Measurements from ENCODE around the gene NDUFA13.
A peak's percentile ranks its signal among the peaks of the same experiment; 100 is the strongest.
"Not testable (repeated sequence)": the region's sequence is repeated elsewhere in the genome, so short reads cannot be mapped to it uniquely, and the experiment has no call there.

Gene NDUFA13

DNA sequence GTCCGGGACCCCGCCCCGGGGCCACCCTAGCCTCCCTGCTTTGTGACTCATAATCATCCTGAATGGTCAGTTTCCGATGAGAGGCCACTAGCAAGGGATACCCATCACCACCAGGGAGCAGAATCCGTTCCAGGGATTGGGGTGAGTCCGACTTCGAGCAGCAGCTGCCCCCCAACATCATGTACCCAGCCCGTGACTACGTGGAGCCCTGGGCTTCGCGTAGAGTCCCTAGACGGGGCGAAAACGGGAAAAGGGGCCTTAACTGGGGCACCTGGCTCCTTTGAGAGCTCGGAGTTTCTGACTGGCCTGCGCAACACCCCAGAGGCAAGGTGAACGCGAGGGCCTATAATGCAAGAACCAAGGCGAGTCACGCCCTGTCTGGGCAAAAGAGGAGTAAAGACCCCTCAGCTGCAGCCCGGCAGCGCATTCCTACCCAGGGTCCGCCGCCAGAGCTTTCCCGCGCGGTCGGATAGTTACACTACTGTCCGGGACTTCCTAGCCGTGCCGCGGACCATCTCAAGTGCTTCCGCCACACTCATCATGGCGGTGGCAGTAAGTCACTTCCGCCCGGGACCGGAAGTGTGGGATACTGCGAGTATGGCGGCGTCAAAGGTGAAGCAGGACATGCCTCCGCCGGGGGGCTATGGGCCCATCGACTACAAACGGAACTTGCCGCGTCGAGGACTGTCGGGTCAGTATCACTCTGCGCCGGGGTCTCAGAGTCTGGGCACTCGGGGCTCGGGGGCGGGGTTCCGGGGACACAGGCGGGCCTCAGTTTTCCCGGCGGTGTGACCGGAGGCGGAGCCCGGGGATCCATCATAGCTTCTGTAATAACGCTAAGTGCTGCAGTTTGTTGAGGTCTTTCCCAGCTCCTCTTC, at the start of gene NDUFA13:
NDUFA13 (plus strand) TSS at position 584 of the 878 bp plus-strand sequence; CDS start at position 598, 14 bp downstream.
- DNase-seq (ENCODE audit: low read depth in 4 of 4, low spot score in 1 of 4), result peak; percentile 81 to 95 (median 86)

DNA sequence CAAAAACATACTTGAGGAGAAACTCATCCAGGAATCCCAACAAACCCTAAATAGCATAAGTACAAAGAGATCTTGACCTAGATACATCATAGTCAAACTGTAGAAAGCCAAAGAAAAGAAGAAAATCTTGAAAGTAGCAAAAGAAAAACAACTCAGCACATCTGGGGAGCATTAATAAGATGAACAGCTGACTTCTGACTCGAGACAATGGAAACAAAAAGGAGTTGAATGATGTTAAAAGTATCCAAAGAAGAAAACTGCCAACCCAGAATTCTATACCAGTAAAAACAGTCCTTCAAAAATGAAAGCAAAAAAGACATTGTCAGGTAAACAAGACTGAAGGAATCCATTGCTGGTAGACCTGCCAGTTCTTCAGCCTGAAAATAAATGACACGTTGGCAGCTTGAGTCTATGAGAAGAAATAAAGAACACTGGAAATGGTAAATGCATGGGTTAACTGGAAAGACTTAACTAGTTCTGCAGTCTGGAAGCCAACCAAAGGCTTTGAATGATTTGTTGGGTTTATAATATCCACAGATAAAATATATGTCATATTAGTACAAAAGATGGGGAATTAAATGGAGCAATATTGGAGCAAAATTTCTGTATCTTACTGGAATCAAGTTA, 47.5 kb upstream of the NDUFA13 start:
- no peak for DNase-seq (ENCODE audit: low read depth in 4 of 4, low spot score in 1 of 4)

DNA sequence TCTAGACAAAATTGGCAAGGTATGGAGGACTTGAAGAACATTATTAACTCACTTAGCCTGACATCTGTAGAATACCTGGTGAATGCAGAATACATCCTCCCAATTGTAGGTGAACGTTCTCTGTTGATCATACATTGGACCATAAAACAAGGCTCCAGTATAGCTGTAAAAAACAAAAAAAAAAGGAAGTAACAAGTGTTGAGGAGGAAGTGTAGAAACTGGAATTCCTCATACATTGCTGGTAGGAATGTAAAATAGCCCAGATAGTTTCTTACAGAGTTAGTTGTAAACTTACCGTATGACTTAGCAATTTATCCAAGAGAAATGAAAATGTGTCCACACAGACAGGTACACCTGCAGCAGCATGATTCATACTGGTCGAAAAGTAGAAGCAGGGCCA, 45.4 kb upstream of the NDUFA13 start:
- DNase-seq (ENCODE audit: low read depth in 4 of 4, low spot score in 1 of 4), result no peak

DNA sequence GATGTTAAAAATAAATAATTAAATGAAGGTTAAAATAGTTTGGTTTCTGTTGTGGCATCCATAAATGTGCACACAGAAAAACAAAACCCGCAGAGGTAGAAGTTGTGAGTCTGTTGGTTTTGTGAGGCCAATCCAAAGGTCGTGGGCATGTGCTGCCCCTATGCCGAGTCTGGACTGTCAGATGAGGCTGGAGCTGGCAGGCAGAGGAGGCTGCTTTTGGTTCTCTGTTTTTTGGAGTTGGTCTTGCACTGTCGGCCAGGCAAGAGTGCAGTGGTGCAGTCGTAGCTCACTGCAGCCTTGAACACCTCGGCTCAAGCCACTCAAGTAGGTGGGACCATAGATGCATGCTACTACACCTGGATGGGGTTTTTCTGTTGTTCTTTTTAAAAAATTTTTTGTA, 44.3 kb upstream of the NDUFA13 start:
- DNase-seq (ENCODE audit: low read depth in 4 of 4, low spot score in 1 of 4), result no peak

DNA sequence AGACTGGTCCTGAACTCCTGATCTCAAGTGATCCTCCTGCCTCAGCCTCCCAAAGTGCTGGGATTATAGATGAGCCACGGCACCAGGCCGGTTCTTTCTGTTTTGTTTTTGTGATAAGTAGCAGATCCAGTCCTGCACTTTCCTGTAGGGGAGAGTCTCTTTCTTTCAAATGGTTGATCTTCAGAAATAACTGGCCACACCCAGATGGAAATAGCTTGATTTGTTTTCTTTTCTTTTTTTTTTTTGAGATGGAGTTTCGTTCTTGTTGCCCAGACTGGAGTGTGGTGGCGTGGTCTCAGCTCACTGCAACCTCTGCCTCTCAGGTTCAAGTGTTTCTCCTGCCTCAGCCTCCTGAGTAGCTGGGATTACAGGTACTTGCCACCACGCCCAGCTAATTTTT, 43.9 kb upstream of the NDUFA13 start:
- not testable (repeated sequence) for DNase-seq (ENCODE audit: low read depth in 4 of 4, low spot score in 1 of 4)

DNA sequence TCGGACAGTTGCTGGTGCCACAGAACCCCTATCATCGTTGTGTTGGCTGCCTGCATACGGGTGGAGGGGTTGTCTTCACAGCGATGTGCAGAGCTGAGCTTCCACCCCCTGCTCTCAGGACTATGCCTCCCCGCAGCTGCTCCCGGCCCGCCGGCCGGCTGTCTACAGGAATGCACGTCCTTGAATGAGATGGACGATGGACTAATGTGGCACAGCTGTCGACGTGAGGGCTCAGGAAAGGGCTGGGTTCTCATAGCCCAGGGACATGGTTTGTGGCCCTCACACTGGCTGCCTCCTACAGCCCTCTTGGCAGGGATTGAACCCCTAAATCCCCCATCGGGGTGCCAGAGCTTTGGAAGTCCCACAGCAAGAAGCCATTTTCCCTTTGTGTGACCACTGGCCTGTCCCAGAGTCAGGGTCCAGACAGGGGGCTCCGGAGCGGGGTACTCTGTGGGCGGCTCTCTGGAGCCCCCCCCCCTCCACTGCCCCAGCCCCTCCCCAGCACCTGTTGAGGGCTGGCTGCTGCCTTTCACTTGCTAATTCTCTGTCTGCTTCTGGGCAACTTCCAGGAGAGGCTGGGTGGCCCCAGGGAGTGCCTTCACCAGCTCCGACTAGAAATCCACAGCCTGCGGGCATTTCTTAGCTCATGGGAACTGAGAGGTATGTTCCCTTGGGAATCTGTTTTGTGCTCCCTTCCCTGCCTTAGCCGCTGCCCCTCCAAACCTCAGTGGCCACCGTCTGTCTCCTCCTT, 40.8 kb upstream of the NDUFA13 start:
- DNase-seq (ENCODE audit: low read depth in 4 of 4, low spot score in 1 of 4), result no peak

DNA sequence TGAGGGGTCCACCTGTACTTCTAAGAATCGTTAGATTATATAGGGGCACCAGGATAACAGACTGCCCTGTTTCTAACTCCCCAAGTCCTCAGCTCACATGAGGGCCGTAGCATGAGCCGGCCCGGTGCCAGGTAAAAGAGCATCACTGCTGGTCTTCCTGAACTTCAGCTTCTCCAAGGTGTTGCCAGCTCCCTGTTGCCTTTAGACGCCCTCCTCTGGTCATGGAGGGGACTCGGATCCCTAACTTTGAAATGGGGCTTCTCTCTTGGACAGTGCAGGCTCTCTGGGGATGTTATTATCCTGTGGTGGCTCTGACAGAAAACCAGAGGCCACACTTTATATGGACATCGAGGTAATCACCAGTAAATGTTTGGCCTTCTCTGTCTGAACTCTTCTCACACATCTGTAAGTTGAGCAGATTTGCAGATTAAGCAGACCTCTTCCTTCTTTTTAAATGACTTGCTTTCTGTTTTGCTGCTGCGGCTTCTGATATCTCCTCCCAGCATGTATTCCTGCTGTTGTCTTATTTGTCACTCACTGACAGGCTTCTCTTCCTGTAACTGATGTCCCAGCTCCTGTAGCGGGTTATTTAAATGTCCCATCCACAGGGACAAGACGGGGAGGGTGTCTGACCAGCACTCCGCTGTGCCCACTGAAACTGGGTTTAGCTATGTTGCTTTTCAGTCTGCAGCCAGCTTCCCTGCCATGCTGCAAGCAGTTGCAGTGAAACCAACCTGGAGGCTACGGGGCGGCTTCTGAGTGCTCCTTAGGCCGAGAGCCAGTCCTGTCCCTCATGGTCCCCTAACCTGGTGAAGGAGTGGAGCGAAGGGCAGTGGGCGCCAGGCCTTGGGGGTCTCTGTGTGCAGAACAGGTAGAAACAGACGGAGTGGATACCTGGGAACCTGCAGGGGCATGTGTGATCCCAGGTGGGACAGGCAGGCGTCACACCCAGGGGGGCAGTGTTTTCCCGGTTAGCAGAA, 39.9 kb upstream of the NDUFA13 start:
- no peak for DNase-seq (ENCODE audit: low read depth in 4 of 4, low spot score in 1 of 4)

DNA sequence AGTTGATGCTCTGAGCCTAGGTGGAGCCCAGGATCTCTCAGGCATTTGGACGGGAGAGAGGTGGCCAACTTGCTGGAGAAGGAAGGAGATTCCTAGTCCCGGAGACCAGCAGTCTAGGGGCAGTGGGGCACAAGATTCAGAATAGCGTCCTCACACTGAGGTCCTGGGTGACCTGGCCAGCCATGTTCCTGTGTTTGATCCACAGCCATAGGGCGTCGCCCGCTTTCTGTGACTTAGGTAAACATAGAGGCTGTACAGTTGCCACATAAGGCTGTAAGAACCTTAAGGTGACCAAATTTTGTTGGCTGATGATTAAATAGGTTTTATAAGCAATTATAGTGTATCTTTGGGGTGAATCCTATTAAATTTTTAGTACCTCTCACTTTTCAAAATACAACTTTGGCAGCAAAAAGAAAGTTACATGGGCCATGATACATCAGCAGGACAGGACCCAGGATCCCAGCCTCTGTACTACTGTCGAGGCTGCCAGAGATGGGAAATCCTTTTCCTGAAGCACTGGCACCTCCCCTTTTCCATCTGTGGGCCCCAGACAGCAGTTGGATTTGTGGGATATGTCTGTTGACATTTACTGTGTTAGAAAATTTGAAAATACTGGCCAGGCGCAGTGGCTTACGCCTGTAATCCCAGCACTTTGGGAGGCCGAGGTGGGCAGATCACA, 38.2 kb upstream of the NDUFA13 start:
- no peak for DNase-seq (ENCODE audit: low read depth in 4 of 4, low spot score in 1 of 4)

DNA sequence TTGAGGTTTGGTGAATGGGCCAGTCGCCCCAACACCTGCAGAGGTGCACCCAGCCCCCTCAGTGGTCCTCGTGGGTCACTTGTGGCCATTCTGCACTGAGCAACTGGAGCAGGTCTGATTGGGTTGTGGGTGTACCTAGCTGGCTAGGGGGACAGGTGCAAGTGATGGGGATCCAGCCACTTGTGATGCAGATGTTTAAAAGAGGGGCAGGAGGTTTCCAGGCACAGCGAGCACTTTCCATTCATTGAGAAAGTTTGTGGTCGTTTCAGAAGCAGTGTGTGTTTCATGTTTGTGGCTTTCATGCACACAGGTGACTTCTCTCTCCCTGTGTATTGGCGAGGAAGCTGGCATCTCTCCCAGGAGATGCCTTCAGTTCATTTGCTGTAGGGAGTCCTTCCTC, 35.3 kb upstream of the NDUFA13 start:
- no peak for DNase-seq (ENCODE audit: low read depth in 4 of 4, low spot score in 1 of 4)

DNA sequence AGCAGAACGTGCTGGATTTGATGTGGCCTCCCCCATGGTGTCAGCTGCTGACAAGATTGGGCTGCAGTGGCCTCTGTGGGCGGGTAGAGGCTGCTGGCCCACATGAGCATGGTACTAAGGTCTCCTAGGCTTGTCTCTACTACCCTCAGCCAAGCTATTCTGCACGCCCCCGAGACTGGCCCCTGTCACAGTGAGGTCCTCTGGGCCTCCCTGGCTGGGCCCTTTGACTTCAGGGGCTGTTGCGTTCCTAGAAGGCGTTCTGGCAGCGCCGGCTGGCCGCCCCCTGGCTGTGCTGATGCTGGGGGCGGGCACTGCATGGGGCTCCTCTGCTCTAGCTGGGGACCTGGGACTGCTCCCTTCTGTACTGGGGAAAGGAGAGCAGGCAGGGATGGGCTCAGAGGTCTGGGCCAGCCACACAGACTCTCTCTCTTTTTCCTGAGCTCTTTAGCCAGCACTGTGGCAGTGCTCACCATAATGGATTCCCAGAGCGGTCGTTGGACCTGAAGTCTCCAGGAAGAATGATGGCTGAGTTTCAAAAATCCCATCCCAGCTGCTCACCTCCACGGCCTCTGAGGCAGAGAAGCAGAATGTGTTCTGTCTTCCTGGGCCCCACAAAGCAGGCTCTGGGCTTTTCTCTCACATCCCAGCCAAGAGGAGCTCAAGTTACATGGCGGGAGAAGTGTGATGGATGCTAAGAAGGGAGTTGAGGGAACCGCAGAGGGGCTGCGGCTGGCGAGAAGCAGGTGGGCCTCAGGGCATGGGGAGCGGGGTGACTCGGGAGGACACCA, 33.0 kb upstream of the NDUFA13 start:
- DNase-seq (ENCODE audit: low read depth in 4 of 4, low spot score in 1 of 4), result no peak

DNA sequence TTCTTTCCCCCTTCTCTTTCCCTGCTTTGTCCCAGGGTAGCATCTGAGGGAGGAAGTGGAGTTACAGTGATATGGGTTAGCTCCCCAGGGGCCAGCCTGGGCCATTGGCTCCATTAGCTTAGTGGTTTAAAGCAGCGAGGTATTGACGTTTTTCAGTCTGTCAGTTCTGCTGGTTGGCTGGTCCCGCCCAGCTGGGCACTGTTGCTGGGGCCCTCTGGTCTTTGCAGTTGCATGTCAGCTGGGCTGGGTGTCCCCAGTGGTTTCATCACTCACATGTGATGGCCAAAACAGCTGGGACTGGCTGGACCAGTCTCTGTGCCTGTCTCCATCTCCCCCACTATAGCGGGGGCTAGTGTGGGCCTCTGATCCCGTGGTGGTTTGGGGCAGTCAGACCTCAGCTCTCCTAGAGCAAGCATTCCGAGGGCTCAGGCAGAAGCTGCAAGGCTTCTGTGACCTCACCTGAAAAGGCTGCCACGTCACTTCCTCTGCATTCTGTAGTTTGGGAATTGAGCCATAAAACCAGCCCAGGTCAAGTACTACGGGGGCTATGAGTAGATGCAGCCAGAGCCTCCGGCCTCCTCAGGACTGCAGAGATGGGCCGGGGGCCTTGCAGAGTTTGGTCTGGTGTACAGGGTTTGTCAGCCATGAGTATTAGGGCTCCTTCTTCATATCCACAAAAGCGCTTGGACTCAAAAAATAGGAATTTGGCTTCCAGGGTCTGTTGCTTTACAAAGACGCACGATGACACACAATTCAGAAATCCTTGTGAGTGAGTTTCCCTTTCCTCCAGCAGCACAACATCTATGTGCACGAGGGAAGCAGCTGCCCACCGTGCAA, 30.6 kb upstream of the NDUFA13 start:
- no peak for DNase-seq (ENCODE audit: low read depth in 4 of 4, low spot score in 1 of 4)

DNA sequence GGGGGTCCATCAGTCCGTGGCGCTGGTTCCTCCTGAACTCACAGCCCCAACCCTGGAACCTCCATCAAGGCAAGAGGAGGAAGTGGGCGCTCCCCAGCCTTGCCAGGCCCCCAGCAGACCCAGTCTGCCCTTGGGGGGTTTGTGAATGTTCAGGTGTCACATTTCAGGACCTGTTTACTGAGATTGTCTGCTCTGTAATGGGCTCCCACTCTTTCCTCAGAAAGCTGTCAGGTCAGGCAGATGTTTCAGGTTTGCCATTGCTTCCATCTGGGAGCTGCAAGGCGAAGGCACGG, 30.1 kb upstream of the NDUFA13 start:
- no peak for DNase-seq (ENCODE audit: low read depth in 4 of 4, low spot score in 1 of 4)

DNA sequence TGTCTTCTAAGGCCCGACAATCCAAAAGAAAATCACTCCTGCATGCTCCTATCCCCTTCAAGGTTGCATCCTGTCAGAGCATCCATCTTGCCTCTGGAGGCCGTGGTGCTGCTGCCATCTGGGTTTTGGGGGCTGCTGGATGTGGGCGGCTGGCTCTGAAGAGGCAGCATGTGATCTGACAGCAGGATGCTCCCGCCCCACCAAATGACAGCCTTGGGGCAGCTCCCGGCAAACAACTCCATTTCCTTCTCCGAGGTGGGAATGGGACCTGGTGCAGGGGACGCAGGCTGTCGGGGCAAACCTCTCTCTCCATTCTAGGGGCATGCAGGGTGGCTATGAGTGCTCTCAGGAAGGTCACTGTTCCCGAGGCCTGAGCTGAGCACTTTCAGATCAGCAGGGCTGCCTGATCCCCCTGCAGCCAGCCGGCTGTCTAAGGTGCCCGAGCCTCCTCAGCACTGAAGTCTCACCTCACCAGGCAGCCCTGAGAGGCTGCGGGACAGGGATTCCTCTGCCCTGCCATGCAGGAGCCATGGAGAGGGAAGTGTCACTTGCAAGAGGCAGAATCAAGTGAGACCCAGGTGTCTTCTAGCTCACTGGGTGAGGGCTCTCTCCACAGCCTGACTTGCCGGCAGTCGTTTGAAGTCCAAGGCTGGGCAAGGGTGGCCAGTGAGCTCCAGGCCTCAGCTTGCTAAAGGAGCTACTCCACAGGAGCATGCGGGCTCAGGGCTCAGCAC, 29.5 kb upstream of the NDUFA13 start:
- no peak for DNase-seq (ENCODE audit: low read depth in 4 of 4, low spot score in 1 of 4)

DNA sequence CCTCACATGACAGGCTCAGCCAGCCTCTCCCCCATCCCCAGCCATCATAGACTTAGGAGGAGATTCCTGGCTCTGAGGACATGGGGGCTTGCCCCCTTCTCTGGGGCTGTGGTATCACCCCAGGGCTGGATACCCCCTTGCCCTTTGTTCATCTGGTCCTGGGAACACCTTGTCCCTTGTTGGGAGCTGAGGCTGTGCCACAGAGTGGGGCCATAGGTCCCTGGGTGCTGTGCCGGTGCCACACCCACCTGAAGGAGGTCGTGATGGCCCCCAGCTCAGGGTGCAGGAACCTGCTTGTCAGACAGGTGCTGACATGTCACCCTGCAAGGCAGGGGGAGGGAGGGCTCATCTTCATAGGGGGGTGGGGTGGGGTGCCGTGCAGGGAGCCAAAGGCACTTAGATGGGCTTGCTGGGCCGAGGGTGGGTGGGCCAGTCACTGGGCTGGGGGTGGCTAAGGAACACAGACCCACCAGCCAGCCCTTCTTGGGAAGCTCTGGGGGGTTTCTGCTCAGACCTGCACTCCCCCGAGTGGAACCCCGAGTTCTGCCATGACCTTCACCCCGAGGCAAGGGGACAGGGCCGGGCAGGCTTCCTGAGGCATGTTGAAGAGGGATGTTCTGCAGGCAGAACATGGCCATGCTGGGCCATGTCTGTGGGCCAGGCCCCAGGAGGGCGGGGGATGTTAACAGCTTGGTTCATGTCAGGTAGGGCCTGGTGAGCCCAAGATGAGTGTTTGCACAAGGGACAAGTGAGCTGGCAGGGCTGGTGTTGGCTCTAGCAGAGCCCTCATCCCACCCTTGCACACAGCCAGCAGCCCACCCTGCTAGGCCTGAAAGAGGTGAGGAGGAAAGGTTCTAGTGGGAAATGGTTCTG, 28.7 kb upstream of the NDUFA13 start:
- no peak for DNase-seq (ENCODE audit: low read depth in 4 of 4, low spot score in 1 of 4)

DNA sequence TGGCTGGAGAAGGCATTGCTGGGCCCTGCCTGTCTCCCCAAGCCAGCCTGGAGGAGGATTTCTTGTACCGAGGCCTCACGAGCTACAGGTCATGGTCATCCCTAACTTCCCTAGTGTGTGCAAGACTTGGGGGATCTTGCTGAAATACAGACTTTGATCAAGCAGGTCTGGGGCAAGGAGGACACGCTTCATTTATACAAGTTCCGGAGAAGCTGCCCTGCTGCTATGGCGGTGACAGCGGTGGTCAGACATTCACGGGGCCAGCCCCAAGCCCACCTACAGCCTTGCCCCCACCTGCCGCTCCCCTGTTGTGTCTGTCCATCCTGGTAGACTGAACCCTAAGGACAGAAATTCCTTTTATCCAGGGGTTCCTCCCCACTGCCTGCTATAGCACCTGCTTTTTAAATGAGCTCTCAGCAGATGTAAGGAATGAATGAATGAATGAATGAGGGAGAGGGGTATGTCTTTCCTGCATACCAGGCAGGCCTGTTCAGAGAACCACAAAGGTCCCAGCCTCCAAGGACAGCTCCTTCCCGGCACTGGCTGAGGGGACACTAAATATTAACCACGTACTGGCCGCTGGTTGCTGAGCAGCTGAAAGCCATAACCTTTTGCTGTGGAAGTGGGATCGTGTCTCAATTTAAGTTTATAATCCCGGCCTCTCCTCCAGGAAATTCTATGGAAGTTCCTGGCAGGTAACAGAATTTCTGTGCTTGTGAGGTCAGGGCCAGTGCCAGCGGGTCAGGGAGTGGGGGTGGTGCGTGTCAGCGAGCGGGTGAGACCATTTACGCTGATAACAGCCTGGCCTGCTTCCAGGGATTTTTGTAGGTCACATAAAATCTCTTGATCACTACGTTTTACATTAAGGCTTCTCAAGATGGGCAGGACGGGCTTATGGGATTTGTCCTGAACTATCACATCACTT, 27.8 kb upstream of the NDUFA13 start:
- no peak for DNase-seq (ENCODE audit: low read depth in 4 of 4, low spot score in 1 of 4)

All from stimulated activated CD4-positive, alpha-beta T cell treated with anti-CD3 and anti-CD28 coated beads, Interleukin-1b, Interleukin-23, amount 100 ng/mL, for 24 hours (primary cell).